Nephron (organoid): ENCODE results near the gene SRSF6.

ENCODE experiments used
- H3K27ac Mint-ChIP-seq, 3 experiments: 2 replicates each; pipeline ENCODE4 v1.8.0; 2020; ENCODE audit warnings: mixed read lengths in 3 of 3, mild to moderate bottlenecking in 2 of 3, moderate library complexity in 1 of 3
- H3K27me3 Mint-ChIP-seq: 2 replicates; pipeline ENCODE4 v1.8.0; 2021; ENCODE audit warnings: low read depth, mild to moderate bottlenecking, moderate library complexity, mixed read lengths
- H3K36me3 Mint-ChIP-seq: 2 replicates; pipeline ENCODE4 v1.8.0; 2020; ENCODE audit warnings: low read depth, mixed read lengths
- H3K4me1 Mint-ChIP-seq: 2 replicates; pipeline ENCODE4 v1.8.0; 2020; ENCODE audit warnings: mixed read lengths
- H3K4me3 Mint-ChIP-seq, 3 experiments: 2 replicates each; pipeline ENCODE4 v1.8.0; 2020; ENCODE audit warnings: mild to moderate bottlenecking in 3 of 3, mixed read lengths in 3 of 3, moderate library complexity in 2 of 3
- H3K9me3 Mint-ChIP-seq: 2 replicates; pipeline ENCODE4 v1.8.0; 2020; ENCODE audit warnings: mixed read lengths
- TF ChIP-seq, protein P1 (sequence below), 3 experiments: fragments of 200-600 bp; sonication (generic); IDR thresholded peaks; one replicate each; pipeline ENCODE4 v1.5.0; 2021; ENCODE audit warnings: antibody characterized with exemption in 3 of 3; ENCODE audit not compliant: unreplicated experiment in 3 of 3

Gene SRSF6

DNA sequence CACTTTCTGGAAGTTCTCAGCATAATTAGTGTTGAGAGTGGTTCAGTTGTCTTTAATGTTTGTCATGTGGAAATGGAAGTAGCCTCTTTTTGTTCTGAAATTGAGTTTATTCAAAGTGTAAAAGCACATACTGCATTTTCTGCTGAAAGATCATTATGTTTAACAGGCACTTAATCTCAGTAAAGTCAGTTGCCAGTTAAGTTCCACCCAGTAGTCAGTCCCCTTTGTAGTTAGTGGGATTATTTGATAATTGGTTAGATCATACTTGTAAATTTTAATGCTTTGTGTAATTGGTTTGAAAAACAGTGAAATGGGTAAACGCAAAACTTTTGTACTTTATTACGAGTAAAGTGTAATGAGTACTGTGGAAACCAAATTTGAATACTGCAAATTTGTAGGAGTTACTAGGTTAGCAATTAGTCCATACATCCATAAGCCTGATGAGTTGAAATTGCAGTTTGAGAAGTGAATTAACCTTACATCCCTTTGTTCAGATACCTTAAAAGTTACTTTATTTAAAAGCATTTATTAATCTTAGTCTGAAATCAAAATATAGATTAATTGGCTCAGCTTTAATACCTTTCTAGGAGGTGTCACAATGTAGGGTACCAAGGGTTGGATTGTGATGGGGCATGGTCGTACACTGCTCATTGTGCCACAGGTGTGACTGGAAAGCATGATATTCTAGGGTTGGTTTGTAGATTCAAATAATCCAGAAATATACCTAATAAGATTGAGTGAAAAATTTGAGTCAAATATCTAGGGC, 4.4 kb downstream of the SRSF6 start:
- Mint-ChIP-seq H3K4me3 (peak overlapping the region in 2 of 3 experiments; percentile 9 to 35), H3K4me1 (peaks cover 30% of the 10 kb centered on the region), H3K9me3 (no peaks in the 10 kb centered on the region), H3K27ac (no peak overlapping the region), H3K36me3 (peaks cover 83% of the 10 kb centered on the region), H3K27me3 (no peaks in the 10 kb centered on the region)
- TF ChIP-seq, protein P1, sequence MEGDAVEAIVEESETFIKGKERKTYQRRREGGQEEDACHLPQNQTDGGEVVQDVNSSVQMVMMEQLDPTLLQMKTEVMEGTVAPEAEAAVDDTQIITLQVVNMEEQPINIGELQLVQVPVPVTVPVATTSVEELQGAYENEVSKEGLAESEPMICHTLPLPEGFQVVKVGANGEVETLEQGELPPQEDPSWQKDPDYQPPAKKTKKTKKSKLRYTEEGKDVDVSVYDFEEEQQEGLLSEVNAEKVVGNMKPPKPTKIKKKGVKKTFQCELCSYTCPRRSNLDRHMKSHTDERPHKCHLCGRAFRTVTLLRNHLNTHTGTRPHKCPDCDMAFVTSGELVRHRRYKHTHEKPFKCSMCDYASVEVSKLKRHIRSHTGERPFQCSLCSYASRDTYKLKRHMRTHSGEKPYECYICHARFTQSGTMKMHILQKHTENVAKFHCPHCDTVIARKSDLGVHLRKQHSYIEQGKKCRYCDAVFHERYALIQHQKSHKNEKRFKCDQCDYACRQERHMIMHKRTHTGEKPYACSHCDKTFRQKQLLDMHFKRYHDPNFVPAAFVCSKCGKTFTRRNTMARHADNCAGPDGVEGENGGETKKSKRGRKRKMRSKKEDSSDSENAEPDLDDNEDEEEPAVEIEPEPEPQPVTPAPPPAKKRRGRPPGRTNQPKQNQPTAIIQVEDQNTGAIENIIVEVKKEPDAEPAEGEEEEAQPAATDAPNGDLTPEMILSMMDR (IDR thresholded peaks at IDR 0.05; ENCODE audit: unreplicated experiment in 3 of 3) = no peak

DNA sequence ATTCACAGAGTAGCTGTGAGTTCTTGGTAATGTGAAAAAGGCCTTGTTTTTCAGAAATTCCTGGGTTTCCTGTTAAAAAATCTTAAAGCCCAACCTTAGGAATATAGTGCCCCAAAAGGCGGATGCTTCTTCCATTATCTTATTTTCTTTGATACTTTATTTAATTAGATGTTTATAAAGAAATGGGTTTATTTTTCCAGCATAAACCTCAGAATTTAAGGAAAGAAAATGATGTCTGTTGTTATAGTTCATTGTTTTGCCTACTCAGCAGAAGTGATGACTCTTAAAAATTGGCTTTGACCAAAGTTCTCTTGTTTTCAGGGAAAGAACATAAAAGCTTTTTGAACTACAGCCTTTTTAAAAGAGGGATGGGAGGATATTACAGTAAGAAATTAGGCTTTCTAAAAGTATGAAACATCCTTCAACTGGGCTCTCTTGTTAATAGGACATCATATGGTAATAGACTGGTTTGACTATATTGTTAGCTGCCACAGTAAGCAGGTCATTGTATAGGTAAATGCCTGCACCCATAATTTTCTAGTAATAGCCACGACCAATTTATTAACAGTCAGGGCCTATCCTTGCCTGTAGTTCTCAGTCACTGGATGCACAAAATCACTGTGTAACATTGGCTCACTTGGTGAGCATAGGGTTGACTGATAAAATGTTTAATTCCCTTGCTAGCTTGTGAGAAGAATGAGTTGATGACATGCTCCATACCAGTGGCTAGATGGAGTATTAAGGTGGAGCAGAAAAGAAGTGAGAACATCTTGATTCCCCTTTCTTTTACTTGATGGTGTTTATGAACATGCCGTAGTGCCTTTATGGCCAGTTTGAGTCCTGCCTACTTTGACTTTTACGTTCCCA, 5.2 kb downstream of the SRSF6 start:
- peaks cover 89% of the 10 kb centered on the region for H3K36me3 Mint-ChIP-seq
- peak overlapping the region in 1 of 3 experiments; percentile 4 for H3K4me3 Mint-ChIP-seq
- H3K9me3 Mint-ChIP-seq = no peaks in the 10 kb centered on the region
- H3K27ac Mint-ChIP-seq = peak overlapping the region in 1 of 3 experiments; percentile 21
- TF ChIP-seq, protein P1 (IDR thresholded peaks at IDR 0.05; ENCODE audit: unreplicated experiment in 3 of 3) = no peak
- H3K4me1 Mint-ChIP-seq = peaks cover 30% of the 10 kb centered on the region
- H3K27me3 Mint-ChIP-seq = no peaks in the 10 kb centered on the region

DNA sequence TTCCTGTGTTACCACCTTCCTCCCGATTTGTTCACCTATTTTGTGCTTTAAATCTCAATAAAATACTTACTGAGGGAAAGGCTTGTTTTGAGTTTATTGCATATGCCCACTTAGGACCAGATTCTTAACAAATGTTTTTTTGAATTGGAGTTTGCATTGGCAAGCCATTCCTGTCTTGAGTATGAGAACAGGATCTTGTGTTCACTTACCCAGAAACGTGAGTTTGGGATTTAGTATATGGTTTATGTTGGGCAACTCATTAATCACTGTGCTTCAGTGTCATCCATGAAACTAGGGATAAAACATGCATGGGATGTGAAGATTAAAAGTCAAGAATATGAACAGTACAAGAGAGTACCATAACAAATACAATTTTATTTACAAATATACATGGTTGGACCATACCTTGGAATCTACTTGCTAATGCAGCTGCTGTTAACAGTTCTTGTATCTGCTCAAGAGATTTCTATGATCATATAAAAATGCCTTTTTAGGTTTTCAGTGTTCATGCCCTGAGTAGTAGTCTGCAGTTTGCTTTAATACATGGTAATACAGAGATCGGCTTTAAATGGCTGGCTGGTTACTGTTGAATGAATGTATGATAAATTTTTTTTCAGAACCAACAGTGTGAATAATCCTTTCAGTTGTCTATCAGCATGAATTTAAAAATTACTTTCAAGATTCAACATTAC, 6.0 kb downstream of the SRSF6 start:
- Mint-ChIP-seq H3K27me3 (no peaks in the 10 kb centered on the region), H3K4me3 (peak overlapping the region in 1 of 3 experiments; percentile 4), H3K27ac (peak overlapping the region in 1 of 3 experiments; percentile 21), H3K9me3 (no peaks in the 10 kb centered on the region), H3K36me3 (peaks cover 88% of the 10 kb centered on the region), H3K4me1 (peaks cover 30% of the 10 kb centered on the region)
- TF ChIP-seq, protein P1 (IDR thresholded peaks at IDR 0.05; ENCODE audit: unreplicated experiment in 3 of 3) = no peak

DNA sequence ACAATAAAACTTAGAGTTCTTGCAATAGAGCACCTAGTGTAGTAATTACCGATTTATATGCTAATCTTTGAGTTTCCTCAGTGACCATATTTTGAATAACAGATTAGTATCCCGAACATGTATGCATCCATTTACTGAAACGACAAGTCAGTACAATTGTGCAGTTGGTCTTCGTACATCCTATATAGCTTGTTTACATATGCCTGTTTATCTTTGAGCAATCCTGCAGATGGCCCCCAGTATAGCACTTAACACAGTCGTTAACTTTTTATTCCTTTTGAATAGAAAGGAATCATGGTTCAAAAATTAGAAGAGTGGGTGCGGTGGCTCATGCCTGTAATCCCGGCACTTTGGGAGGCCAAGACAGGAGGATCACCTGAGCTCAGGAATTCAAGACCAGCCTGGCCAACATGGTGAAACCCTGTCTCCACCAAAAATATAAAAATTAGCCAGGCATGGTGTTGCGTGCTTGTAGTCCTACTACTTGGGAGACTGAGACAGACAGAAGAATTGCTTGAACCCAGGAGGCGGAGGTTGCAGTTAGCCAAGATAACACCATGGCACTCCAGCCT, 6.6 kb downstream of the SRSF6 start:
- Mint-ChIP-seq H3K9me3 (no peaks in the 10 kb centered on the region), H3K4me1 (peaks cover 29% of the 10 kb centered on the region), H3K27me3 (no peaks in the 10 kb centered on the region), H3K27ac (no peak overlapping the region), H3K36me3 (peaks cover 87% of the 10 kb centered on the region), H3K4me3 (no peak overlapping the region)
- TF ChIP-seq, protein P1 (IDR thresholded peaks at IDR 0.05; ENCODE audit: unreplicated experiment in 3 of 3) = no peak

DNA sequence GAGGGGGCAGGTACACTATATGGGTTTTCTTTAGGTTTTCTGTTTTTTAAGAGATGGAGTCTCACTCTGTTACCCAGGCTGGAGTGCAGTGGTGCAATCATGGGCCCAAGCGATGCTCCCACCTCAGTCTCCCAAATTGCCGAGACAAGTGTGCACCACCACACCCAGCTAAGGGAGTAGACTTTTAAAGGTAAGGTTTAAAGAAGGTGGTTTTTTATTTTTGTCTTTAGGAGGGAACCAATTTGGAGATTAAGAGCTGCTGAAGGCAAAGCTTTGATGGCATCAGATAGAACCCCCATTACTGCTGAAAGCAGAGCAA, 7.9 kb downstream of the SRSF6 start:
- Mint-ChIP-seq H3K36me3 (peaks cover 87% of the 10 kb centered on the region), H3K4me3 (no peak overlapping the region), H3K27ac (no peak overlapping the region), H3K9me3 (no peaks in the 10 kb centered on the region), H3K4me1 (peaks cover 17% of the 10 kb centered on the region), H3K27me3 (no peaks in the 10 kb centered on the region)
- TF ChIP-seq, protein P1 (IDR thresholded peaks at IDR 0.05; ENCODE audit: unreplicated experiment in 3 of 3) = no peak
